GM12878 (cell line): ENCODE data around the gene CNKSR3. TPM values are rescaled to one million over a fixed set of nuclear protein-coding genes. Genes with fewer than 3 reads are reported as not detected.

ENCODE experiments used
- ATAC-seq: fragments of 200-7000 bp; cut with Tn5 transposase; 3 replicates; pipeline ENCODE4 v1.9.1; 2020; ENCODE audit warnings: mild to moderate bottlenecking, moderate library complexity
- BruUV-seq: library from RNA; stranded (reverse); fragments of 400-500 nt; replicated peaks from 2 replicates; lab custom pipeline; 2021; lab: Mats Ljungman, UMichigan
- CTCF ChIA-PET: fragments of 300-600 bp; sonication (Branson Sonifier 250); formaldehyde crosslinking; extraction: SDS; loops from one replicate; lab custom pipeline; 2021; ENCODE audit warnings: inconsistent platforms; lab: Yijun Ruan, JAX
- POLR2A ChIA-PET: fragments of 350-600 bp; formaldehyde crosslinking; extraction: SDS; loops from one replicate; lab custom pipeline; 2021; ENCODE audit warnings: inconsistent platforms; lab: Charles Lee
- RAD21 ChIA-PET: fragments of 300-600 bp; sonication (Branson Sonifier 250); formaldehyde crosslinking; loops from one replicate; lab custom pipeline; 2023; ENCODE audit warnings: antibody characterized with exemption; ENCODE audit not compliant: unreplicated experiment; lab: Charles Lee
- SMC1A ChIA-PET: fragments of 300-600 bp; sonication (Branson Sonifier 250); formaldehyde crosslinking; loops from one replicate; lab custom pipeline; 2023; ENCODE audit not compliant: unreplicated experiment, uncharacterized antibody; lab: Charles Lee
- DNase-seq: peaks from one replicate; pipeline ENCODE4 v3.0.0-alpha.2; 2011; ENCODE audit warnings: low read depth, low spot score
- FAIRE-seq: peaks from 3 replicates; lab custom pipeline; 2011; peaks lifted over from hg19 to GRCh38; lab: Jason Lieb, UNC
- H2AFZ ChIP-seq: 2 replicates; pipeline ENCODE4 v1.6.0; 2011; ENCODE audit warnings: low read depth, low read length, control low read depth; ENCODE audit not compliant: control insufficient read depth
- H3K27ac ChIP-seq: 2 replicates; pipeline ENCODE4 v1.5.1; 2011; ENCODE audit warnings: control low read depth; ENCODE audit not compliant: control insufficient read depth, insufficient read depth
- H3K27me3 ChIP-seq, 2 experiments: replicated peaks in 1 of 2; 2 replicates each; pipeline versions ENCODE4 v1.6.0 to v1.6.1; 2011; ENCODE audit warnings: low read length in 1 of 2; ENCODE audit not compliant: control insufficient read depth in 2 of 2, insufficient read depth in 2 of 2
- H3K36me3 ChIP-seq, 2 experiments: 2 replicates each; pipeline ENCODE4 v1.5.1; 2011; ENCODE audit warnings: low read length in 1 of 2; ENCODE audit not compliant: control insufficient read depth in 2 of 2, insufficient read depth in 2 of 2
- H3K4me1 ChIP-seq: 2 replicates; pipeline ENCODE4 v1.6.1; 2011; ENCODE audit warnings: mild to moderate bottlenecking, low read length, moderate library complexity, mixed read lengths; ENCODE audit not compliant: control insufficient read depth, insufficient read depth
- H3K4me2 ChIP-seq: 2 replicates; pipeline ENCODE4 v1.6.0; 2011; ENCODE audit warnings: control low read depth; ENCODE audit not compliant: control insufficient read depth, insufficient read depth
- H3K4me3 ChIP-seq: fragments of 200-600 bp; sonication (generic); 2 replicates; pipeline ENCODE4 v1.5.1; 2016
- H3K79me2 ChIP-seq: 2 replicates; pipeline ENCODE4 v1.6.0; 2011; ENCODE audit warnings: low read length; ENCODE audit not compliant: control insufficient read depth, insufficient read depth
- H3K9ac ChIP-seq: 2 replicates; pipeline ENCODE4 v1.8.0; 2011; ENCODE audit warnings: low read length, control low read depth, mixed read lengths; ENCODE audit not compliant: control insufficient read depth, insufficient read depth
- H3K9me3 ChIP-seq: replicated peaks from 3 replicates; pipeline ENCODE4 v1.5.1; 2011; ENCODE audit warnings: mild to moderate bottlenecking, low read length; ENCODE audit not compliant: control insufficient read depth, insufficient read depth
- H4K20me1 ChIP-seq: 2 replicates; pipeline ENCODE4 v1.6.0; 2011; ENCODE audit not compliant: control insufficient read depth, insufficient read depth
- BRCA1 ChIP-seq: IDR thresholded peaks from 2 replicates; pipeline ENCODE4 v1.6.1; 2011; ENCODE audit warnings: low read depth, low read length, improper control_type of control experiment
- CBFB ChIP-seq: IDR thresholded peaks from 2 replicates; pipeline ENCODE4 v1.6.1; 2016; ENCODE audit warnings: antibody characterized with exemption, low read depth
- ETV6 ChIP-seq, 2 experiments: fragments of 450-650 bp in 1 of 2; IDR thresholded peaks in 1 of 2; conservative IDR thresholded peaks in 1 of 2; 2 replicates each; pipeline ENCODE4 v1.6.1; 2014; ENCODE audit warnings: antibody characterized with exemption in 1 of 2, borderline replicate concordance in 1 of 2, low read depth in 1 of 2, mild to moderate bottlenecking in 1 of 2, moderate library complexity in 1 of 2
- MTA3 ChIP-seq: IDR thresholded peaks from 2 replicates; pipeline ENCODE4 v1.6.1; 2012; ENCODE audit warnings: low read length, inconsistent platforms, borderline replicate concordance
- MYC ChIP-seq: IDR thresholded peaks from 2 replicates; pipeline ENCODE4 v1.6.1; 2011; ENCODE audit warnings: mild to moderate bottlenecking, low read length, moderate library complexity, inconsistent platforms; ENCODE audit not compliant: insufficient read depth, insufficient replicate concordance, insufficient read length, severe bottlenecking
- NFIC ChIP-seq: IDR thresholded peaks from 2 replicates; pipeline ENCODE4 v1.6.1; 2012; ENCODE audit warnings: low read depth, mild to moderate bottlenecking, inconsistent platforms, low read length, moderate library complexity
- SREBF1 ChIP-seq: IDR thresholded peaks from 2 replicates; pipeline ENCODE4 v1.6.1; 2012; ENCODE audit warnings: mild to moderate bottlenecking, low read length
- YY1 ChIP-seq: IDR thresholded peaks from 2 replicates; pipeline ENCODE4 v1.6.1; 2011; ENCODE audit warnings: low read depth, mild to moderate bottlenecking, low read length
- ZBED1 ChIP-seq: IDR thresholded peaks from 2 replicates; pipeline ENCODE4 v1.6.1; 2016; ENCODE audit warnings: borderline replicate concordance
- ZNF384 ChIP-seq: IDR thresholded peaks from 2 replicates; pipeline ENCODE4 v1.6.1; 2012; ENCODE audit warnings: low read depth, mild to moderate bottlenecking, low read length, improper control_type of control experiment, borderline replicate concordance
- ZZZ3 ChIP-seq: IDR thresholded peaks from 2 replicates; pipeline ENCODE4 v1.6.1; 2011; ENCODE audit warnings: low read depth; ENCODE audit not compliant: control insufficient read depth, insufficient read length
- WGBS: methylation state at CpG from one replicate; pipeline ENCODE4 v1.1.6; 2016; ENCODE audit warnings: low lambda C conversion rate; ENCODE audit not compliant: insufficient replicate concordance, insufficient coverage; ENCODE audit errors: missing lambda C conversion rate; 5-methylcytosine and 5-hydroxymethylcytosine counted together
- in situ Hi-C: fragments of 300-500 bp; cut with MboI; formaldehyde crosslinking; loops from 9 replicates; pipeline ENCODE4 v1.14.3; 2018; ENCODE audit warnings: mixed read lengths
- intact Hi-C: fragments of 100-400 bp; cut with micrococcal nuclease; formaldehyde crosslinking; loops from one replicate; pipeline ENCODE4 v1.14.2; 2022; ENCODE audit not compliant: unreplicated experiment
- polyA plus RNA-seq, 11 experiments: library from polyadenylated mRNA; depleted of rRNA in 4 of 11; unstranded in 6 of 11; stranded (reverse) in 5 of 11; fragments of >200 nt; fragmentation: Nextera tagmentation in 4 of 11; fragmentation: Illumina TruSeq in 1 of 11; extraction: Ambion mirVana in 4 of 11; extraction: Trizol in 1 of 11; gene quantifications; 1 replicate in 1 of 11; 2 replicates in 10 of 11; pipeline versions ENCODE4 v1.2.1 to v1.2.3, GENCODE V29; 2011 to 2016; ENCODE audit warnings: inconsistent platforms in 2 of 11, missing spikeins in 2 of 11, low read depth in 1 of 11
- total RNA-seq, 4 experiments: library from RNA; depleted of rRNA in 3 of 4; stranded (reverse); fragments of >200 nt in 3 of 4; fragmentation: Illumina TruSeq in 1 of 4; extraction: Trizol in 1 of 4; gene quantifications; 2 replicates each; pipeline versions ENCODE4 v1.2.1 to v1.2.3, GENCODE V29; 2013 to 2021
- TF ChIP-seq, protein P1 (sequence below): fragments of 450-650 bp; formaldehyde crosslinking; IDR thresholded peaks from 2 replicates; pipeline ENCODE4 v1.5.0; 2022; ENCODE audit warnings: mild to moderate bottlenecking, missing genetic modification characterization
- TF ChIP-seq, protein P2 (sequence below): fragments of 450-650 bp; IDR thresholded peaks from 2 replicates; pipeline ENCODE4 v1.6.1; 2017; ENCODE audit warnings: mild to moderate bottlenecking, moderate library complexity

Gene CNKSR3
- total and polyA plus RNA-seq, 10 of the 15 experiments (the other 5 are each of a cell fraction or from before 2014, with no cell fraction given), result under 0.01 to 0.48 (median 0.12) TPM; not detected in 2

DNA sequence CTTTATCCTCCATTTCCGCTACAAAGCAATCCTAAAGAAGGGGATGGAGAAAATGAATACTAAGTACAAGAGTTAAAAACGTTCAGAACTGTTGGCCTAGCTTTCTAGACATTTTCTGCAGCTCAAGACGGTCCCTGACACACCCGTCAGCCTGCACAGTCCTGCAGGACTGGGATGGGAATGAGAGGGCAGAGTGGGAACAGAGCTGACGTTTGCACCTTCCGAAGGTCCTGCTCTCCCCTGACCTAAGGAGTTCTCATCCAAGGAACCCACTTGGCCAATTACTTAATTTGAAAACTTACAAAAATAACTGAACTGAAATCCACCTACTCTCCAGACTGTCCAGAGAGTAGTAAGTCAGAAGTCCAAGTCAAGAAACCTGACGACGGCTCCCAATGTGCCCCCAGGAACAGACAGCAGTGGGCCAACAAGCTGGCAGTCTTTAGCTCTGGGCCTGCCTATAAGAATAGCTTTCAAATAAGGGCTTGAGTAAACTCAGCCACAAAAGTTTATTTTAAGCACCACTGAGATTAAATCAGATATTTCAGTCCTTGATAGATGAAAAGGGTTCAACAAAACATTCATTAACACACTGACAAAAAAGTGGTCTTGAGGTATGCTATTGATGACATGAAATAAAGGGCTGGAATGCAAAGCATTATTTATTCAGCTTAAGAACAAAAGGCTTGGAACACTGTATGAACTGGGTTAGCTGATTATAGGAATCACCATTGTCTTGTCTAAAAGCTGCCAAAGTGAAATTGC is 76.8 kb downstream of the CNKSR3 start:
- H3K4me2 ChIP-seq, result no peak overlapping the region
- H3K4me3 ChIP-seq, result no peak overlapping the region
- DNase-seq (no peak), ATAC-seq (no peak), FAIRE-seq (no peak)
- intact Hi-C loops, result no loop called here
- H3K9ac ChIP-seq, result no peak overlapping the region
- no peaks in the 10 kb centered on the region for H3K36me3 ChIP-seq
- H4K20me1 ChIP-seq, result no peaks in the 10 kb centered on the region
- POLR2A ChIA-PET, result no interaction called here
- H3K79me2 ChIP-seq, result no peaks in the 10 kb centered on the region
- CTCF ChIA-PET, result no interaction called here
- 44% methylated on average over 8 of the region's 8 CpGs for WGBS
- no peak overlapping the region for H3K27ac ChIP-seq
- no peaks in the 10 kb centered on the region for H3K9me3 ChIP-seq
- SMC1A ChIA-PET, result interaction anchor here (1.4 kb wide), 1 partner anchor 11 kb away, joined by 3 read pairs; no protein-coding TSS in a partner anchor
- H3K27me3 ChIP-seq, result peaks cover 0 to 4% of the 10 kb centered on the region in 2 experiments; a peak in 2 of 4 replicates
- H3K4me1 ChIP-seq, result no peaks in the 10 kb centered on the region
- in situ Hi-C loops, result no loop called here
- no TSS peak for BruUV-seq
- RAD21 ChIA-PET, result no interaction called here
- no peak overlapping the region for H2AFZ ChIP-seq
- TF ChIP-seq MYC, result no peak
- TF ChIP-seq BRCA1, result no peak
- TF ChIP-seq, protein P1, sequence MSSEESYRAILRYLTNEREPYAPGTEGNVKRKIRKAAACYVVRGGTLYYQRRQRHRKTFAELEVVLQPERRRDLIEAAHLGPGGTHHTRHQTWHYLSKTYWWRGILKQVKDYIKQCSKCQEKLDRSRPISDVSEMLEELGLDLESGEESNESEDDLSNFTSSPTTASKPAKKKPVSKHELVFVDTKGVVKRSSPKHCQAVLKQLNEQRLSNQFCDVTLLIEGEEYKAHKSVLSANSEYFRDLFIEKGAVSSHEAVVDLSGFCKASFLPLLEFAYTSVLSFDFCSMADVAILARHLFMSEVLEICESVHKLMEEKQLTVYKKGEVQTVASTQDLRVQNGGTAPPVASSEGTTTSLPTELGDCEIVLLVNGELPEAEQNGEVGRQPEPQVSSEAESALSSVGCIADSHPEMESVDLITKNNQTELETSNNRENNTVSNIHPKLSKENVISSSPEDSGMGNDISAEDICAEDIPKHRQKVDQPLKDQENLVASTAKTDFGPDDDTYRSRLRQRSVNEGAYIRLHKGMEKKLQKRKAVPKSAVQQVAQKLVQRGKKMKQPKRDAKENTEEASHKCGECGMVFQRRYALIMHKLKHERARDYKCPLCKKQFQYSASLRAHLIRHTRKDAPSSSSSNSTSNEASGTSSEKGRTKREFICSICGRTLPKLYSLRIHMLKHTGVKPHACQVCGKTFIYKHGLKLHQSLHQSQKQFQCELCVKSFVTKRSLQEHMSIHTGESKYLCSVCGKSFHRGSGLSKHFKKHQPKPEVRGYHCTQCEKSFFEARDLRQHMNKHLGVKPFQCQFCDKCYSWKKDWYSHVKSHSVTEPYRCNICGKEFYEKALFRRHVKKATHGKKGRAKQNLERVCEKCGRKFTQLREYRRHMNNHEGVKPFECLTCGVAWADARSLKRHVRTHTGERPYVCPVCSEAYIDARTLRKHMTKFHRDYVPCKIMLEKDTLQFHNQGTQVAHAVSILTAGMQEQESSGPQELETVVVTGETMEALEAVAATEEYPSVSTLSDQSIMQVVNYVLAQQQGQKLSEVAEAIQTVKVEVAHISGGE, result no peak
- TF ChIP-seq ZZZ3, result no peak
- no peak for TF ChIP-seq NFIC
- no peak for TF ChIP-seq ETV6 (conservative IDR thresholded peaks at IDR 0.05 in 1 of 2, IDR thresholded peaks at IDR 0.05 in 1 of 2; ENCODE audit: borderline replicate concordance in 1 of 2, low read depth in 1 of 2)
- no peak for TF ChIP-seq CBFB
- no peak for TF ChIP-seq ZNF384
- no peak for TF ChIP-seq YY1
- TF ChIP-seq MTA3, result no peak
- TF ChIP-seq, protein P2, sequence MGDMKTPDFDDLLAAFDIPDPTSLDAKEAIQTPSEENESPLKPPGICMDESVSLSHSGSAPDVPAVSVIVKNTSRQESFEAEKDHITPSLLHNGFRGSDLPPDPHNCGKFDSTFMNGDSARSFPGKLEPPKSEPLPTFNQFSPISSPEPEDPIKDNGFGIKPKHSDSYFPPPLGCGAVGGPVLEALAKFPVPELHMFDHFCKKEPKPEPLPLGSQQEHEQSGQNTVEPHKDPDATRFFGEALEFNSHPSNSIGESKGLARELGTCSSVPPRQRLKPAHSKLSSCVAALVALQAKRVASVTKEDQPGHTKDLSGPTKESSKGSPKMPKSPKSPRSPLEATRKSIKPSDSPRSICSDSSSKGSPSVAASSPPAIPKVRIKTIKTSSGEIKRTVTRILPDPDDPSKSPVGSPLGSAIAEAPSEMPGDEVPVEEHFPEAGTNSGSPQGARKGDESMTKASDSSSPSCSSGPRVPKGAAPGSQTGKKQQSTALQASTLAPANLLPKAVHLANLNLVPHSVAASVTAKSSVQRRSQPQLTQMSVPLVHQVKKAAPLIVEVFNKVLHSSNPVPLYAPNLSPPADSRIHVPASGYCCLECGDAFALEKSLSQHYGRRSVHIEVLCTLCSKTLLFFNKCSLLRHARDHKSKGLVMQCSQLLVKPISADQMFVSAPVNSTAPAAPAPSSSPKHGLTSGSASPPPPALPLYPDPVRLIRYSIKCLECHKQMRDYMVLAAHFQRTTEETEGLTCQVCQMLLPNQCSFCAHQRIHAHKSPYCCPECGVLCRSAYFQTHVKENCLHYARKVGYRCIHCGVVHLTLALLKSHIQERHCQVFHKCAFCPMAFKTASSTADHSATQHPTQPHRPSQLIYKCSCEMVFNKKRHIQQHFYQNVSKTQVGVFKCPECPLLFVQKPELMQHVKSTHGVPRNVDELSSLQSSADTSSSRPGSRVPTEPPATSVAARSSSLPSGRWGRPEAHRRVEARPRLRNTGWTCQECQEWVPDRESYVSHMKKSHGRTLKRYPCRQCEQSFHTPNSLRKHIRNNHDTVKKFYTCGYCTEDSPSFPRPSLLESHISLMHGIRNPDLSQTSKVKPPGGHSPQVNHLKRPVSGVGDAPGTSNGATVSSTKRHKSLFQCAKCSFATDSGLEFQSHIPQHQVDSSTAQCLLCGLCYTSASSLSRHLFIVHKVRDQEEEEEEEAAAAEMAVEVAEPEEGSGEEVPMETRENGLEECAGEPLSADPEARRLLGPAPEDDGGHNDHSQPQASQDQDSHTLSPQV, result no peak
- TF ChIP-seq ZBED1, result no peak
- no peak for TF ChIP-seq SREBF1
